Measurements from ENCODE around the gene LRCOL1.

LRCOL1 gene

DNA sequence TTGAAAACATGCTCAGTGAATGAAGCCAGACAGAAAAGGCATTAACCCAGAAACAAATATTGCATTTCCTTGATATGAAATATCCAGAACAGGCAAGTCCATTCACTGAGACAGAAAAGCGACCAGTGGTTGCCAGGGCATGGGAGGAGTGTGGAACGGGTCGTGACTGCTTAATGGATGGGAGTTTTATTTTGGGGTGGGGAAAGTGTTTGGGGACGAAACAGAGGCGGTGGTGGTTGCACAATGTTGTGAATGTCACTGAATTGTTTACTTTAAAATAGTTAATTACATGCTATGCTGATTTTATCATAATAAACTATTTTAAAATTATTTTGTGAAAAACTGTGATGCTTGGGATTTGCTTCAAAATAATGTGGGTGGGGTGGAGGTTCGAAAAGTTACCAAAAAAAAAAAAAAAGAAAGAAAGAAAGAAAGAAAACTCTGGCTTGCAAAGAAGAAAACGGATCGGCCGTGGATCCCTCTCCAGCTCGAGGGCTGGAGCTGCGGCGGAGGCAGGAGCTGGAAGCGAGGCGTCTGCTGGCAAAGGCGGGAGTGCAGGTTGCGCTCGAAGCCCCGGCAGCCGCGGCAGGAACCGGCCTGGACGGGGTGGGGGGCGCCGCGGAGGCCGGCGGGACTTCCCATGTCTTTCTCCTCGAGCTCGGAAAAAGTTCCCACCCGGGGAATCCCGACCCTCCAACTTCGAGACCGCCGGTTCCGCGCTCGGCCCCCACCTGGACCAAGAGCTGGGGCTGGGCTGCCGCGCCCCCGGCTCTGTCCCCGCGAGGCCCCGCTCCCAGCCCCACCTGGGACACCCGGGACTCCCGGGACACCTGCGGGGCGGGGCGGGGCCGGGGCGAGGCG, 7.7 kb upstream of the LRCOL1 start:
- TF ChIP-seq EZH2phosphoT487 (conservative IDR thresholded peaks at IDR 0.05; ENCODE audit: low read length), result no peak
- TF ChIP-seq CTCF (IDR thresholded peaks at IDR 0.05; ENCODE audit: insufficient read depth, low read length, poor library complexity, severe bottlenecking), result no peak
- Histone ChIP-seq H3K9me3 (ENCODE audit: insufficient read depth, low read length) (no peaks in the 10 kb centered on the region), H3K4me2 (ENCODE audit: low read depth, low read length, poor library complexity, severe bottlenecking) (no peak overlapping the region), H2AFZ (ENCODE audit: low read depth, low read length, severe bottlenecking) (no peak overlapping the region), H3K36me3 (ENCODE audit: low read length) (no peaks in the 10 kb centered on the region), H3K9ac (ENCODE audit: low read length) (no peak overlapping the region), H3F3A (ENCODE audit: insufficient read depth) (peaks cover 5% of the 10 kb centered on the region; the same call in 1 of the 2 replicates), H3K27me3 (ENCODE audit: low read length) (no peaks in the 10 kb centered on the region), H4K20me1 (ENCODE audit: low read depth, low read length) (no peaks in the 10 kb centered on the region), H3K4me3 (ENCODE audit: insufficient read depth, low read length, poor library complexity, severe bottlenecking) (no peak overlapping the region), H3K9me2 (replicated peaks; ENCODE audit: insufficient read depth, low read length) (no peaks in the 10 kb centered on the region), H3K27ac (ENCODE audit: low read depth, low read length) (no peak overlapping the region), H3K79me2 (ENCODE audit: insufficient read depth, low read length) (no peaks in the 10 kb centered on the region)

DNA sequence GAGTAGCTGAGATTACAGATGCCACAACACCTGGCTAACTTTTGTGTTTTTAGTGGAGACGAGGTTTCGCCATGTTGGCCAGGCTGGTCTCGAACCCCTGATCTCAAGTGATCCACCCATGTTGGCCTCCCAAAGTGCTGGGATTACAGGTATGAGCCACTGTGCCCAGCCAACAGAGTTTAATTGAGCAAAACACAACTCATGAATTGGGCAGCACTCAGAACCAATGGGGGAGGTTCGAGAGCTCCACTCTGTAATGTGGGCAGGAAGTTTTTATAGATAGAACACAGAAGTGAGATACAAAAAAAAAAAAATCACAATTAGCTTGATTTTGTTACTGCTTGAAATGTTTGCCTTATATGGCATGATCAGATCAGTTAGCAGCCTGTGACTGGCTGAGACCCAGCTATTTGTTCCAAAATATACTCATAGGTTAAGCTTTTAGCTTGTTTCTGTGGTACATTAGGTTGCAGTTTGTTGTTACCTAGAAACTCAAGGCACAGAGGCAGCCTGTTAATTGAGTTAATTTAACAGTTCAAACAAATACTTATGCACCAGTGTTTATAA, 6.8 kb upstream of the LRCOL1 start:
- H3F3A ChIP-seq (ENCODE audit: insufficient read depth), result peaks cover 5% of the 10 kb centered on the region; the same call in 1 of the 2 replicates
- no peak for TF ChIP-seq CTCF (IDR thresholded peaks at IDR 0.05; ENCODE audit: insufficient read depth, low read length, poor library complexity, severe bottlenecking)
- TF ChIP-seq EZH2phosphoT487 (conservative IDR thresholded peaks at IDR 0.05; ENCODE audit: low read length), result no peak
- no peaks in the 10 kb centered on the region for H3K36me3 ChIP-seq (ENCODE audit: low read length)
- no peaks in the 10 kb centered on the region for H3K9me2 ChIP-seq (replicated peaks; ENCODE audit: insufficient read depth, low read length)
- no peak overlapping the region for H3K4me3 ChIP-seq (ENCODE audit: insufficient read depth, low read length, poor library complexity, severe bottlenecking)
- H4K20me1 ChIP-seq (ENCODE audit: low read depth, low read length), result no peaks in the 10 kb centered on the region
- no peak overlapping the region for H3K27ac ChIP-seq (ENCODE audit: low read depth, low read length)
- no peaks in the 10 kb centered on the region for H3K9me3 ChIP-seq (ENCODE audit: insufficient read depth, low read length)
- no peak overlapping the region for H2AFZ ChIP-seq (ENCODE audit: low read depth, low read length, severe bottlenecking)
- H3K79me2 ChIP-seq (ENCODE audit: insufficient read depth, low read length), result no peaks in the 10 kb centered on the region
- no peaks in the 10 kb centered on the region for H3K27me3 ChIP-seq (ENCODE audit: low read length)
- H3K4me2 ChIP-seq (ENCODE audit: low read depth, low read length, poor library complexity, severe bottlenecking), result no peak overlapping the region
- H3K9ac ChIP-seq (ENCODE audit: low read length), result no peak overlapping the region

GRCh38 chr12:132615579-132616038, 5.2 kb upstream of the LRCOL1 start:
- Histone ChIP-seq H3K9ac (ENCODE audit: low read length) (no peak overlapping the region), H3K27ac (ENCODE audit: low read depth, low read length) (no peak overlapping the region), H3K4me2 (ENCODE audit: low read depth, low read length, poor library complexity, severe bottlenecking) (no peak overlapping the region), H3K27me3 (ENCODE audit: low read length) (no peaks in the 10 kb centered on the region), H2AFZ (ENCODE audit: low read depth, low read length, severe bottlenecking) (no peak overlapping the region), H3K36me3 (ENCODE audit: low read length) (no peaks in the 10 kb centered on the region), H3F3A (ENCODE audit: insufficient read depth) (peaks cover 5% of the 10 kb centered on the region; the same call in 1 of the 2 replicates), H3K9me3 (ENCODE audit: insufficient read depth, low read length) (no peaks in the 10 kb centered on the region; the same call in 1 of the 2 replicates), H4K20me1 (ENCODE audit: low read depth, low read length) (no peaks in the 10 kb centered on the region), H3K4me3 (ENCODE audit: insufficient read depth, low read length, poor library complexity, severe bottlenecking) (no peak overlapping the region), H3K9me2 (replicated peaks; ENCODE audit: insufficient read depth, low read length) (no peaks in the 10 kb centered on the region), H3K79me2 (ENCODE audit: insufficient read depth, low read length) (no peaks in the 10 kb centered on the region)
- TF ChIP-seq EZH2phosphoT487 (conservative IDR thresholded peaks at IDR 0.05; ENCODE audit: low read length) (no peak), CTCF (IDR thresholded peaks at IDR 0.05; ENCODE audit: insufficient read depth, low read length, poor library complexity, severe bottlenecking) (no peak)
